PFSK-1 (cell line): Measurements from ENCODE around the gene LPIN2.

Source experiments
- FOXP2 ChIP-seq: optimal IDR thresholded peaks from 2 replicates; pipeline ENCODE3; 2011; ENCODE audit warnings: borderline replicate concordance, control low read depth, inconsistent platforms; ENCODE audit not compliant: insufficient read depth; ENCODE audit errors: extremely low read length, extremely low read depth
- POLR2AphosphoS5 ChIP-seq: IDR thresholded peaks from 2 replicates; pipeline ENCODE4 v1.6.1; 2012; ENCODE audit warnings: low read depth, mild to moderate bottlenecking, control low read depth, low read length, moderate library complexity
- REST ChIP-seq, 2 experiments: IDR thresholded peaks; 2 replicates each; pipeline versions ENCODE4 v1.6.1 to v1.8.0; 2011 to 2012; ENCODE audit warnings: low read depth in 2 of 2, low read length in 2 of 2, control low read depth in 1 of 2, inconsistent platforms in 1 of 2, mild to moderate bottlenecking in 1 of 2, moderate library complexity in 1 of 2; ENCODE audit not compliant: insufficient read depth in 1 of 2
- SIN3A ChIP-seq: IDR thresholded peaks from 2 replicates; pipeline ENCODE4 v1.6.1; 2012; ENCODE audit warnings: mild to moderate bottlenecking, low read length, moderate library complexity, borderline replicate concordance; ENCODE audit not compliant: insufficient read depth
- TAF1 ChIP-seq: IDR thresholded peaks from 2 replicates; pipeline ENCODE4 v1.6.1; 2012; ENCODE audit warnings: low read length, control low read depth, borderline replicate concordance; ENCODE audit not compliant: insufficient read depth

The LPIN2 gene

GRCh38 chr18:2978208-2978607, 34.7 kb downstream of the LPIN2 start:
- TF ChIP-seq REST (IDR thresholded peaks at IDR 0.05; ENCODE audit: insufficient read depth in 1 of 2, low read depth in 2 of 2, low read length in 2 of 2): no peak
- TF ChIP-seq SIN3A: no peak
- TF ChIP-seq POLR2AphosphoS5: no peak
- TF ChIP-seq FOXP2: no peak
- no peak for TF ChIP-seq TAF1

DNA sequence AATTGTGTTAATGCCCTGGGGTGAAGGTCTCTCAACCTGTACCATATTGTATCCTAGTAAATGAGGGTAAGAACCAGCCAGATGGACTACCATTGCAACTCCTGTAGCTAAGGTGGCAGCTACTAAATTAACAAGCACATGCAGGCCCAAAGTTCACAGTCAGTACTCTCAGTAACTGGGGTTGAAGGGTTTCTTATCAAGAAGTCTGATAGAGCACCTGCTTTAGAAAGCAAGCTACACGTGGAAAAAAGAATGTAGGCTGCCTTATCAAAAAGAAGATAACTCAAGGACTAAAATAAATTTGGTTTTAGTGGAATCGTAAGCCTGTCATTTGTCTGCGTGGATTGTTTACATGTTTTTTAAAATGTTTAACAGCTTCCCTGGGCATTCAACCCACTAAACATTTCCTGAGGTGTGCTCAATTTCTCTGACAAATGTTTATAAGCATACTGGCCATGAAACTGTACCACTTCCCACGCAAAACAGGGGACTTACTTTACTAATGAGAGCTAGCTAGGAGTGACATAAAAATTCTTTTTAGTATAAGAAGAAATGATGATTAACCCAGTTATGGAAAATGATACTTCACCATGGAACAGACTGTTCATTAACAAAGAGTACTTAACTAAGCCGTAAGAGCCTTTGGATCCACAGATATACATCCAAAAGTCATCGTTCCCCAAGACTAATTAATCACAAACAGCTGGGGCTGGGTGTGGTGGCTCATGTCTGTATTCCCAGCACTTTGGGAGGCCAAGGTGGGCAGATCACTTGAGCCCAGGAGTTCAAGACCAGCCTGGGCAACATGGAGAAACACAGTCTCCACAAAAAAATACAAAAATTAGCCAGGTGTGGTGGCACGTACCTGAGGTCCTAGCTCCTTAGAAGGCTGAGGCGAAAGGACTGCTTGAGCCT, 36.5 kb downstream of the LPIN2 start:
- TF ChIP-seq TAF1 (no peak), FOXP2 (no peak), SIN3A (no peak), POLR2AphosphoS5 (no peak), REST (IDR thresholded peaks at IDR 0.05; ENCODE audit: insufficient read depth in 1 of 2, low read depth in 2 of 2, low read length in 2 of 2) (no peak)

- TF ChIP-seq REST (IDR thresholded peaks at IDR 0.05; ENCODE audit: insufficient read depth in 1 of 2, low read depth in 2 of 2, low read length in 2 of 2): no peak
- no peak for TF ChIP-seq POLR2AphosphoS5
- TF ChIP-seq FOXP2: no peak
- TF ChIP-seq SIN3A: no peak
- no peak for TF ChIP-seq TAF1
These were observed 38.2 kb downstream of the LPIN2 start for GRCh38 chr18:2974731-2975130.

- no peak for TF ChIP-seq REST (IDR thresholded peaks at IDR 0.05; ENCODE audit: insufficient read depth in 1 of 2, low read depth in 2 of 2, low read length in 2 of 2)
- TF ChIP-seq TAF1: no peak
- no peak for TF ChIP-seq FOXP2
- no peak for TF ChIP-seq POLR2AphosphoS5
- no peak for TF ChIP-seq SIN3A
These were observed 41.0 kb downstream of the LPIN2 start for GRCh38 chr18:2971741-2972552.
